Fibroblast of the aortic adventitia (primary cell): Measurements from ENCODE around the gene UCHL3. TPM values are rescaled to one million over a fixed set of nuclear protein-coding genes. Genes with fewer than 3 reads are reported as not detected.
A peak's percentile ranks its signal among the peaks of the same experiment; 100 is the strongest.

Experiments
- DNase-seq: peaks from one replicate; pipeline ENCODE4 v3.0.0-alpha.2; 2010; ENCODE audit warnings: low read depth
- H3K4me3 ChIP-seq: 2 replicates; pipeline ENCODE4 v1.5.1; 2011; ENCODE audit warnings: low read depth, mild to moderate bottlenecking, control low read depth, low read length, moderate library complexity
- CTCF ChIP-seq: IDR thresholded peaks from 2 replicates; pipeline ENCODE4 v1.5.1; 2011; ENCODE audit warnings: mild to moderate bottlenecking, low read length, control low read depth, inconsistent platforms; ENCODE audit not compliant: insufficient read depth
- total RNA-seq: library from RNA; depleted of rRNA; stranded (reverse); fragments of >200 nt; gene quantifications from 2 replicates; pipeline ENCODE4 v1.2.3, GENCODE V29; 2012; ENCODE audit warnings: low replicate concordance

Gene UCHL3
- total RNA-seq: 39.7 and 44.9 TPM in 2 replicates

- TF ChIP-seq CTCF: peak; percentile 90
- peak within 1 kb of the TSS; percentile 98 for H3K4me3 ChIP-seq
- DNase-seq: peak; percentile 96
These were observed at the start of gene UCHL3 for GRCh38 chr13:75549262-75550158. UCHL3 (plus strand) TSS chr13:75549791; CDS start chr13:75549821, 30 bp downstream.

GRCh38 chr13:75505327-75505726 is 44.3 kb upstream of the UCHL3 start:
- no peak for TF ChIP-seq CTCF
- DNase-seq: no peak
- H3K4me3 ChIP-seq: no peak overlapping the region

GRCh38 chr13:75506018-75506417 is 43.6 kb upstream of the UCHL3 start:
- DNase-seq: no peak
- no peak for TF ChIP-seq CTCF
- H3K4me3 ChIP-seq: no peak overlapping the region

GRCh38 chr13:75507027-75508001 is 42.3 kb upstream of the UCHL3 start:
- H3K4me3 ChIP-seq: no peak overlapping the region
- no peak for DNase-seq
- no peak for TF ChIP-seq CTCF

GRCh38 chr13:75508002-75508548 is 41.5 kb upstream of the UCHL3 start:
- H3K4me3 ChIP-seq: no peak overlapping the region
- DNase-seq: no peak
- TF ChIP-seq CTCF: no peak

GRCh38 chr13:75511051-75511625 is 38.5 kb upstream of the UCHL3 start:
- DNase-seq: no peak
- H3K4me3 ChIP-seq: no peak overlapping the region
- TF ChIP-seq CTCF: no peak
